Measurements from ENCODE around the gene VIT. TPM values are rescaled to one million over a fixed set of nuclear protein-coding genes. Genes with fewer than 3 reads are reported as not detected.

Gene VIT
- total and polyA plus RNA-seq, 7 experiments from 2014 or later: not detected

- intact Hi-C loops (cut with micrococcal nuclease): no loop called here
- H3K27me3 ChIP-seq (ENCODE audit: control insufficient read depth in 2 of 2, insufficient read depth in 2 of 2, low read length in 2 of 2): no peaks in the 10 kb centered on the region
Measured at GRCh38 chr2:36805635-36806224, 109.2 kb downstream of the VIT start.

GRCh38 chr2:36807223-36807886, 110.8 kb downstream of the VIT start:
- ATAC-seq: no peak
- peaks cover 0 to under 1% (median 0%) of the 10 kb centered on the region in 5 donors for H3K27me3 Mint-ChIP-seq
- H3K9me3 Mint-ChIP-seq: no peaks in the 10 kb centered on the region
- no peaks in the 10 kb centered on the region for H3K36me3 ChIP-seq (ENCODE audit: control insufficient read depth in 2 of 3, insufficient read depth in 3 of 3, low read length in 3 of 3)
- H3K4me1 Mint-ChIP-seq: peaks cover 0 to 12% (median 0%) of the 10 kb centered on the region in 7 donors
- POLR2A ChIA-PET: no interaction called here
- H3K27ac ChIP-seq (ENCODE audit: low read depth, low read length): no peak overlapping the region
- no peak overlapping the region for H3K27ac Mint-ChIP-seq
- H3K4me3 ChIP-seq (ENCODE audit: low read length): no peak overlapping the region
- CTCF ChIA-PET: interaction anchor here (1.4 kb wide), 1 partner anchor 26 kb away, joined by 3 read pairs; no protein-coding TSS in a partner anchor
- no peaks in the 10 kb centered on the region for H3K4me1 ChIP-seq (ENCODE audit: control insufficient read depth in 2 of 2, insufficient read depth in 2 of 2, low read length in 2 of 2)
- H3K4me3 Mint-ChIP-seq: no peak overlapping the region
- no peak for DNase-seq
- intact Hi-C loops (cut with micrococcal nuclease): no loop called here
- no peaks in the 10 kb centered on the region for H3K27me3 ChIP-seq (ENCODE audit: control insufficient read depth in 2 of 2, insufficient read depth in 2 of 2, low read length in 2 of 2)
- no peaks in the 10 kb centered on the region for H3K36me3 Mint-ChIP-seq
- no peaks in the 10 kb centered on the region for H3K9me3 ChIP-seq (ENCODE audit: control insufficient read depth in 2 of 3, low read length in 3 of 3)

More at GRCh38 chr2:36805635-36806224, 109.2 kb downstream of the VIT start:
- H3K27me3 Mint-ChIP-seq: peaks cover 0 to 4% (median 0%) of the 10 kb centered on the region in 5 donors
- no peaks in the 10 kb centered on the region for H3K36me3 Mint-ChIP-seq
- H3K4me1 ChIP-seq (ENCODE audit: control insufficient read depth in 2 of 2, insufficient read depth in 2 of 2, low read length in 2 of 2): no peaks in the 10 kb centered on the region
- peaks cover 0 to 17% (median 2%) of the 10 kb centered on the region in 7 donors for H3K4me1 Mint-ChIP-seq
- no peak for ATAC-seq
- H3K27ac ChIP-seq (ENCODE audit: low read depth, low read length): no peak overlapping the region
- no peak for DNase-seq
- no peak overlapping the region for H3K4me3 ChIP-seq (ENCODE audit: low read length)
- ChIA-PET CTCF (no interaction called here), POLR2A (no interaction called here)
- H3K9me3 Mint-ChIP-seq: no peaks in the 10 kb centered on the region
- peak overlapping the region in 1 of 10 donors; percentile 9 for H3K4me3 Mint-ChIP-seq
- no peaks in the 10 kb centered on the region for H3K36me3 ChIP-seq (ENCODE audit: control insufficient read depth in 2 of 3, insufficient read depth in 3 of 3, low read length in 3 of 3)
- peak overlapping the region in 1 of 9 donors; percentile 38 for H3K27ac Mint-ChIP-seq
- no peaks in the 10 kb centered on the region for H3K9me3 ChIP-seq (ENCODE audit: control insufficient read depth in 2 of 3, low read length in 3 of 3)

DNA sequence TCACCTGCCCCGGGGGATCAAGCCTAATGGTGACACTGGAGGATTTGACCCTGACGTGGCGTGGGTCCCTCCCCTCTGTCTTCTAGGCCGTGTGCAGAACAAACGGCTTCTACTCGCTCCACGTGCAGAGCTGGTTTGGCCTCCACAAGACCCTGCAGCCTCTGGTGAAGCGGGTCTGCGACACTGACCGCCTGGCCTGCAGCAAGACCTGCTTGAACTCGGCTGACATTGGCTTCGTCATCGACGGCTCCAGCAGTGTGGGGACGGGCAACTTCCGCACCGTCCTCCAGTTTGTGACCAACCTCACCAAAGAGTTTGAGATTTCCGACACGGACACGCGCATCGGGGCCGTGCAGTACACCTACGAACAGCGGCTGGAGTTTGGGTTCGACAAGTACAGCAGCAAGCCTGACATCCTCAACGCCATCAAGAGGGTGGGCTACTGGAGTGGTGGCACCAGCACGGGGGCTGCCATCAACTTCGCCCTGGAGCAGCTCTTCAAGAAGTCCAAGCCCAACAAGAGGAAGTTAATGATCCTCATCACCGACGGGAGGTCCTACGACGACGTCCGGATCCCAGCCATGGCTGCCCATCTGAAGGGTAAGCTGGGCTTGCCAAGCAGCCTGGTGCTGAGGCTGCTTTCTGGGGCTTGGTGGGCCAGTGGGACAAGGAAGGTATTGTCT, 112.0 kb downstream of the VIT start:
- Mint-ChIP-seq H3K4me1 (peaks cover 0 to 12% (median 0%) of the 10 kb centered on the region in 7 donors), H3K4me3 (no peak overlapping the region), H3K27ac (no peak overlapping the region), H3K9me3 (no peaks in the 10 kb centered on the region), H3K36me3 (peaks cover 0 to under 1% (median 0%) of the 10 kb centered on the region in 5 donors), H3K27me3 (peaks cover 0 to 4% (median 0%) of the 10 kb centered on the region in 5 donors)
- CTCF ChIA-PET: interaction anchor here (1.4 kb wide), 1 partner anchor 27 kb away, joined by 3 read pairs; no protein-coding TSS in a partner anchor
- POLR2A ChIA-PET: no interaction called here
- Histone ChIP-seq H3K27ac (ENCODE audit: low read depth, low read length) (no peak overlapping the region), H3K4me1 (ENCODE audit: control insufficient read depth in 2 of 2, insufficient read depth in 2 of 2, low read length in 2 of 2) (no peaks in the 10 kb centered on the region), H3K27me3 (ENCODE audit: control insufficient read depth in 2 of 2, insufficient read depth in 2 of 2, low read length in 2 of 2) (no peaks in the 10 kb centered on the region), H3K4me3 (ENCODE audit: low read length) (no peak overlapping the region), H3K9me3 (ENCODE audit: control insufficient read depth in 2 of 3, low read length in 3 of 3) (no peaks in the 10 kb centered on the region), H3K36me3 (ENCODE audit: control insufficient read depth in 2 of 3, insufficient read depth in 3 of 3, low read length in 3 of 3) (no peaks in the 10 kb centered on the region)
- no peak for ATAC-seq
- intact Hi-C loops (cut with micrococcal nuclease): no loop called here
- no peak for DNase-seq

DNA sequence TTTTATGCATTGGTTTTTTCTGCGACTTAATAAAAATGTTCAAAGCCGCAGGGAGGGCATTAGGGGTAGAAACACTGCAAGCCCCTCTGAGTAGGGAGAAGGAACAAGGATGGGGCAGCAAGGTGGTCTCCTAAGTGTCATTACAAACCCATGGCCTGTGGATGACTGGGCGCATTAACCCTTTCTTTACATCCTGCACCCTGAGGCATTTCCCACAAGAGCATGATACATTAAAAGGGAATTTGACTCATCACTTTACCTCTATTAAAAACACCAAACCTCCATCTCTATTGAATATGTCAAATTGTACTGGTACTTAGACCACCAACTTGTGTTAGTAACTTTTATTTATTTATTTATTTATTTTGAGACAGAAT, 112.5 kb downstream of the VIT start:
- Mint-ChIP-seq H3K9me3 (no peaks in the 10 kb centered on the region), H3K36me3 (peaks cover 0 to 4% (median 0%) of the 10 kb centered on the region in 5 donors), H3K27me3 (peaks cover 0 to 4% (median 0%) of the 10 kb centered on the region in 5 donors), H3K27ac (no peak overlapping the region), H3K4me3 (no peak overlapping the region), H3K4me1 (peaks cover 0 to 12% (median 0%) of the 10 kb centered on the region in 7 donors)
- no peaks in the 10 kb centered on the region for H3K9me3 ChIP-seq (ENCODE audit: control insufficient read depth in 2 of 3, low read length in 3 of 3)
- H3K27me3 ChIP-seq (ENCODE audit: control insufficient read depth in 2 of 2, insufficient read depth in 2 of 2, low read length in 2 of 2): no peaks in the 10 kb centered on the region
- POLR2A ChIA-PET: no interaction called here
- intact Hi-C loops (cut with micrococcal nuclease): no loop called here
- no peaks in the 10 kb centered on the region for H3K36me3 ChIP-seq (ENCODE audit: control insufficient read depth in 2 of 3, insufficient read depth in 3 of 3, low read length in 3 of 3)
- DNase-seq: no peak
- no peaks in the 10 kb centered on the region for H3K4me1 ChIP-seq (ENCODE audit: control insufficient read depth in 2 of 2, insufficient read depth in 2 of 2, low read length in 2 of 2)
- no peak overlapping the region for H3K4me3 ChIP-seq (ENCODE audit: low read length)
- H3K27ac ChIP-seq (ENCODE audit: low read depth, low read length): no peak overlapping the region
- ATAC-seq: no peak
- CTCF ChIA-PET: no interaction called here

DNA sequence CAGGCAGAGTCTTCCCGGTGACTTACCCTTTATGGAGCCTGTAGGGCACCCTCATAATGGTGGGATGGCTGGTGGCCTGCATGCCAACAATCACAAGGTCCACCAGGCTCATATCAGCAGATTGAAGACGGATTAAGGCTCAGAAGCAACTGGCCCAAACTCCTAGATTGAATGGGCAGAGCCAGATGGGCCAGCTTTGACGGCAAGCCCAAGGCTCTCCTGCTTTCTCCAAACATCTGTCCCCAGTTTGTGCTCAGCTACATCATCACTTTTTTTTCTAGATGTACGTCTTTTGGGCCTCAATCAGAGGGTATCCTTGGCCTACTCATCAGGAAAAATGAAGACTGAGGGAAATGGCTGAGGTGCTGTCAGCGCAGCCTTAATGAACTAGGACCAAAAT, 114.6 kb downstream of the VIT start:
- Mint-ChIP-seq H3K27ac (no peak overlapping the region), H3K36me3 (peaks cover 0 to 4% (median 0%) of the 10 kb centered on the region in 5 donors), H3K4me1 (peaks cover 0 to 8% (median 0%) of the 10 kb centered on the region in 7 donors), H3K9me3 (no peaks in the 10 kb centered on the region), H3K27me3 (peaks cover 0 to 4% (median 0%) of the 10 kb centered on the region in 5 donors), H3K4me3 (no peak overlapping the region)
- POLR2A ChIA-PET: no interaction called here
- intact Hi-C loops (cut with micrococcal nuclease): no loop called here
- DNase-seq: no peak
- Histone ChIP-seq H3K9me3 (ENCODE audit: control insufficient read depth in 2 of 3, low read length in 3 of 3) (no peaks in the 10 kb centered on the region), H3K4me3 (ENCODE audit: low read length) (no peak overlapping the region), H3K4me1 (ENCODE audit: control insufficient read depth in 2 of 2, insufficient read depth in 2 of 2, low read length in 2 of 2) (no peaks in the 10 kb centered on the region), H3K27me3 (ENCODE audit: control insufficient read depth in 2 of 2, insufficient read depth in 2 of 2, low read length in 2 of 2) (no peaks in the 10 kb centered on the region), H3K27ac (ENCODE audit: low read depth, low read length) (no peak overlapping the region), H3K36me3 (ENCODE audit: control insufficient read depth in 2 of 3, insufficient read depth in 3 of 3, low read length in 3 of 3) (no peaks in the 10 kb centered on the region)
- ATAC-seq: no peak
- CTCF ChIA-PET: no interaction called here

- Histone ChIP-seq H3K27me3 (ENCODE audit: control insufficient read depth in 2 of 2, insufficient read depth in 2 of 2, low read length in 2 of 2) (no peaks in the 10 kb centered on the region), H3K27ac (ENCODE audit: low read depth, low read length) (no peak overlapping the region), H3K9me3 (ENCODE audit: control insufficient read depth in 2 of 3, low read length in 3 of 3) (no peaks in the 10 kb centered on the region), H3K4me3 (ENCODE audit: low read length) (no peak overlapping the region), H3K36me3 (ENCODE audit: control insufficient read depth in 2 of 3, insufficient read depth in 3 of 3, low read length in 3 of 3) (no peaks in the 10 kb centered on the region), H3K4me1 (ENCODE audit: control insufficient read depth in 2 of 2, insufficient read depth in 2 of 2, low read length in 2 of 2) (no peaks in the 10 kb centered on the region)
- Mint-ChIP-seq H3K9me3 (no peaks in the 10 kb centered on the region), H3K4me3 (peak overlapping the region in 1 of 10 donors; percentile 3), H3K27me3 (peaks cover 0 to 4% (median 0%) of the 10 kb centered on the region in 5 donors), H3K27ac (peak overlapping the region in 1 of 9 donors; percentile 88), H3K36me3 (peaks cover 0 to 4% (median 0%) of the 10 kb centered on the region in 5 donors), H3K4me1 (peaks cover 0 to 1% (median 0%) of the 10 kb centered on the region in 7 donors)
- POLR2A ChIA-PET: no interaction called here
- CTCF ChIA-PET: no interaction called here
- ATAC-seq (no peak), DNase-seq (no peak)
- intact Hi-C loops (cut with micrococcal nuclease): no loop called here
Measured at GRCh38 chr2:36812196-36812595, 115.7 kb downstream of the VIT start.
